ENCODE data around the gene UBE2M.

- TF ChIP-seq CTCF (IDR thresholded peaks at IDR 0.05) (no peak), POLR2AphosphoS5 (IDR thresholded peaks at IDR 0.05) (no peak)
These were observed 1.8 kb upstream of the UBE2M start for GRCh38 chr19:58560007-58560887.
